Activated T-helper 1 cell treated with Interleukin-2 at 50 U/mL for 16 hours (primary cell): ENCODE results near the gene GULP1.
"Not testable (repeated sequence)": the region's sequence is repeated elsewhere in the genome, so short reads cannot be mapped to it uniquely, and the experiment has no call there.

Experiments used
- DNase-seq: peaks from one replicate; pipeline ENCODE4 v3.0.0-alpha.2; 2020; ENCODE audit warnings: low read depth

The GULP1 gene

GRCh38 chr2:188291617-188292347 is at the start of gene GULP1:
TSS of gene GULP1 (plus strand) at chr2:188291874. CDS start at chr2:188477703, 185,829 bp downstream.
- no peak for DNase-seq

GRCh38 chr2:188243381-188243780 is 48.3 kb upstream of the GULP1 start:
- no peak for DNase-seq

GRCh38 chr2:188244383-188244782 is 47.3 kb upstream of the GULP1 start:
- no peak for DNase-seq

- DNase-seq, result no peak
Measured at GRCh38 chr2:188245230-188245629, 46.4 kb upstream of the GULP1 start.

- no peak for DNase-seq
Measured at GRCh38 chr2:188248513-188248912, 43.2 kb upstream of the GULP1 start.

GRCh38 chr2:188251034-188251433 is 40.6 kb upstream of the GULP1 start:
- no peak for DNase-seq

- DNase-seq, result no peak
Measured at GRCh38 chr2:188256420-188256819, 35.3 kb upstream of the GULP1 start.

GRCh38 chr2:188265315-188265714 is 26.4 kb upstream of the GULP1 start:
- DNase-seq, result no peak

- no peak for DNase-seq
Measured at GRCh38 chr2:188267776-188268175, 23.9 kb upstream of the GULP1 start.

- no peak for DNase-seq
Measured at GRCh38 chr2:188269004-188269403, 22.7 kb upstream of the GULP1 start.

- no peak for DNase-seq
Measured at GRCh38 chr2:188272121-188272520, 19.6 kb upstream of the GULP1 start.

GRCh38 chr2:188274274-188274673 is 17.4 kb upstream of the GULP1 start:
- DNase-seq, result no peak

GRCh38 chr2:188276255-188276654 is 15.4 kb upstream of the GULP1 start:
- no peak for DNase-seq

GRCh38 chr2:188277786-188278185 is 13.9 kb upstream of the GULP1 start:
- DNase-seq, result no peak

- DNase-seq, result no peak
Measured at GRCh38 chr2:188278388-188279092, 13.1 kb upstream of the GULP1 start.

GRCh38 chr2:188279093-188279445 is 12.6 kb upstream of the GULP1 start:
- no peak for DNase-seq

GRCh38 chr2:188280811-188281222 is 10.9 kb upstream of the GULP1 start:
- DNase-seq, result no peak

GRCh38 chr2:188282907-188283306 is 8.8 kb upstream of the GULP1 start:
- no peak for DNase-seq

- DNase-seq, result not testable (repeated sequence)
Measured at GRCh38 chr2:188284251-188284650, 7.4 kb upstream of the GULP1 start.

- DNase-seq, result no peak
Measured at GRCh38 chr2:188285049-188285448, 6.6 kb upstream of the GULP1 start.

- no peak for DNase-seq
Measured at GRCh38 chr2:188285774-188286173, 5.9 kb upstream of the GULP1 start.

GRCh38 chr2:188291142-188291616 is 495 bp upstream of the GULP1 start:
- no peak for DNase-seq
